Activated CD4-positive, alpha-beta T cell treated with anti-CD3 and anti-CD28 coated beads for 4 hours (primary cell): ENCODE data around the gene MAL.

Experiments
- DNase-seq, 2 donors: peaks; one replicate each; pipeline ENCODE4 v3.0.0-alpha.2; 2020

The MAL gene

GRCh38 chr2:95025406-95026319, at the start of gene MAL:
Gene MAL (plus strand): TSS chr2:95025708. CDS start chr2:95025793, 85 bp downstream.
- peak; percentile 64 to 67 for DNase-seq

GRCh38 chr2:94977826-94978225, 47.7 kb upstream of the MAL start:
- no peak for DNase-seq

GRCh38 chr2:94978917-94979316, 46.6 kb upstream of the MAL start:
- DNase-seq = no peak

GRCh38 chr2:94979406-94980375, 45.8 kb upstream of the MAL start:
- no peak for DNase-seq

- no peak for DNase-seq
Observed at GRCh38 chr2:94980406-94980805, 45.1 kb upstream of the MAL start.

GRCh38 chr2:94982156-94982555, 43.4 kb upstream of the MAL start:
- no peak for DNase-seq

GRCh38 chr2:94982675-94983074, 42.8 kb upstream of the MAL start:
- DNase-seq = no peak

GRCh38 chr2:94984964-94985575, 40.4 kb upstream of the MAL start:
- DNase-seq = no peak

- DNase-seq = no peak
Observed at GRCh38 chr2:94985636-94986035, 39.9 kb upstream of the MAL start.

- DNase-seq = peak in 1 of 2 donors; percentile 29
Observed at GRCh38 chr2:94986392-94986963, 39.0 kb upstream of the MAL start.

GRCh38 chr2:94987074-94988020, 38.2 kb upstream of the MAL start:
- DNase-seq = no peak

- no peak for DNase-seq
Observed at GRCh38 chr2:94990956-94991355, 34.6 kb upstream of the MAL start.

GRCh38 chr2:94992360-94992759, 33.1 kb upstream of the MAL start:
- DNase-seq = no peak

GRCh38 chr2:94993176-94994062, 32.1 kb upstream of the MAL start:
- DNase-seq = no peak

- DNase-seq = no peak
Observed at GRCh38 chr2:94994063-94994913, 31.2 kb upstream of the MAL start.

GRCh38 chr2:94994914-94995552, 30.5 kb upstream of the MAL start:
- no peak for DNase-seq

GRCh38 chr2:94995553-94996304, 29.8 kb upstream of the MAL start:
- no peak for DNase-seq
